HG02678 (cell line): ENCODE data around the gene ACTG2.

Experiments
- ATAC-seq: cut with Tn5 transposase; IDR thresholded peaks from one replicate; pipeline ENCODE4 v1.9.1; 2021; ENCODE audit warnings: mild to moderate bottlenecking, moderate library complexity; ENCODE audit not compliant: unreplicated experiment

ACTG2 gene

DNA sequence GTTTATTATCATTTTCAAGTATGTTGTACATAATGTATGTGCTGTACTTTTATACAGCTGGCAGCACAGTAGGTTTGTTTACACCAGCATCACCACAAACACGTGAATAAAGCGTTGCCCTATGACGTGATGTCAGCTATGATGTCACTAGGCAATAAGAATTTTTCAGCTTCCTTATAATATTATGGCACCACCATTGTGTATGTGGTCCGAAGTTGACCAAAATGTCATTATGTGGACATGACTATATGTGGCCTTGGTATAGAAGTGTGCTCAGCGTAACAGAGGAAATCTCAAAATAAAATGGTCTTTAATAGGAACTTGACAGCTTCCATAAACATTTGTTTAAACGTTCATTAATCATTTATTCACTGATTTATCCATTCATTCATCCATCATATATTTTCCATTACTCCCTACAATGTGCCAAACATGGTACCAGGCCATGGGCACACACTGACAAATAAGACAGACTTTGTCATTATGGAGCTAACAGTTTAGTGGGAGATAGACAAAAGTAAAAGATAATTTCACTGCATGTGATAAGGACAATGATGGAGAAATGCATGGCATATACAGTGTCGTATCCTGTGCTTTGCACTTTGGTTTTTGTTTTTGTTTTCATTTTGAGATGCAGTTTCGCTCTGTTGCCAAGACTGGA is 18.9 kb downstream of the ACTG2 start:
- no peak for ATAC-seq

DNA sequence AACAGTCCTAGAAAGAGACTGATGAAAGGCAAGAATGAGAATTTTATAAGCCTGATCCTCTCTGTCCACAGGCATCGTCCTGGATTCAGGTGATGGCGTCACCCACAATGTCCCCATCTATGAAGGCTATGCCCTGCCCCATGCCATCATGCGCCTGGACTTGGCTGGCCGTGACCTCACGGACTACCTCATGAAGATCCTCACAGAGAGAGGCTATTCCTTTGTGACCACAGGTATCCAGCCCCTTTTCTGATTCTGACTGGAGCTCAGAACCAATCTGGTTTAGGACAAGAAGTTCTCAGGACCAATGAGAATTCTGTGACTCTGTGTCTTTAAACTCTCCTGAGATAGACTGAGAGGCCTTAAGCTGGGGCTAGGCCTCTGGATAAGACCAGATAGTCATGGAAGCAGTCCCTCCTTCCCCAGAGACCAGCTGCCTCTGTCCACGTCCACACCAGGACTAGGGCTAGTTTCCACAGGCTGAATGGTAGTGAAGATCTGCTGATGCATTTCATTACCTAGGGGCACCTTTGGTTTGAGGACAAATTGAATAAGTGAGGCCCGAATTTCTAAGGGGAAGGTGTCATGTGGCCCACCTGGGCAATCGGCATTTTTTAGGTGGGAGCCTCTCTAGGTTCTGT is 20.7 kb downstream of the ACTG2 start:
- ATAC-seq = no peak

DNA sequence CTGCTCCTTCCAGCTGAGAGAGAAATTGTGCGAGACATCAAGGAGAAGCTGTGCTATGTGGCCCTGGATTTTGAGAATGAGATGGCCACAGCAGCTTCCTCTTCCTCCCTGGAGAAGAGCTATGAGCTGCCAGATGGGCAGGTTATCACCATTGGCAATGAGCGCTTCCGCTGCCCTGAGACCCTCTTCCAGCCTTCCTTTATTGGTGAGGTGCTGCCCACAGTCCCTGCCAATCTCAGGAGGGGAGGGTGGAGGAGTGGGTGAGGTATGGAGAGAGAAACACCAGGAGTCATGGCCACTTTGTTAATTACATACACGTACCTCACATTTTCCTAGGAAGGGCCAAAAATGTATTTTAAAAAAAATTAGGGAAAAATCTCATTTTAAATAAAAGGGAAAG is 21.9 kb downstream of the ACTG2 start:
- no peak for ATAC-seq

GRCh38 chr2:73915437-73915993 is 22.7 kb downstream of the ACTG2 start:
- no peak for ATAC-seq

- ATAC-seq = no peak
Observed at GRCh38 chr2:73916666-73917065, 23.9 kb downstream of the ACTG2 start.

- no peak for ATAC-seq
Observed at GRCh38 chr2:73917296-73917695, 24.5 kb downstream of the ACTG2 start.

DNA sequence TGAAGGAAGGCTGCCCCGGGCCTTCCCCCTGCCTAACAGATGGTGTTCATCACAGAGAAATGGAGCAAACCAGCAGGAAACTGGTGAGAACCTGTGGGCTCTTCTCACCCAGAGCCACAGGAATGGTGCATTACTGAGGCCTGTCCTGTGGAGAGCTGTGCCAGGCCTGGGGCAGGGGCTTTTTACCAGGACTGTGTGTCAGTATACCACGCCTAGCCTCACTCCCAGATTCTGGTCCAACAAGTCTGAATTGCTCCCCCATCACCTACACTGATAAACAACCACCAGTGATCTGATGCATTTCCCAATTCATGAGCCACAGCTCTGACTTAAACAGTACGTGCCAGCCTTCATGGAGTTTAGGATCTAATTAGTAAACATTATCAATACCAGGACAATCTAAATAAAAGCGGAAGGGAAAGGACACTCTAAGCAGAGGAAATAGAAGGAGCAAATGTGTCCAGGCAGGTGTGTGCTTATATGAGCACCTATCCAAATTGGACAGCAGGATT is 24.9 kb downstream of the ACTG2 start:
- ATAC-seq = no peak

- no peak for ATAC-seq
Observed at GRCh38 chr2:73918856-73919255, 26.0 kb downstream of the ACTG2 start.

DNA sequence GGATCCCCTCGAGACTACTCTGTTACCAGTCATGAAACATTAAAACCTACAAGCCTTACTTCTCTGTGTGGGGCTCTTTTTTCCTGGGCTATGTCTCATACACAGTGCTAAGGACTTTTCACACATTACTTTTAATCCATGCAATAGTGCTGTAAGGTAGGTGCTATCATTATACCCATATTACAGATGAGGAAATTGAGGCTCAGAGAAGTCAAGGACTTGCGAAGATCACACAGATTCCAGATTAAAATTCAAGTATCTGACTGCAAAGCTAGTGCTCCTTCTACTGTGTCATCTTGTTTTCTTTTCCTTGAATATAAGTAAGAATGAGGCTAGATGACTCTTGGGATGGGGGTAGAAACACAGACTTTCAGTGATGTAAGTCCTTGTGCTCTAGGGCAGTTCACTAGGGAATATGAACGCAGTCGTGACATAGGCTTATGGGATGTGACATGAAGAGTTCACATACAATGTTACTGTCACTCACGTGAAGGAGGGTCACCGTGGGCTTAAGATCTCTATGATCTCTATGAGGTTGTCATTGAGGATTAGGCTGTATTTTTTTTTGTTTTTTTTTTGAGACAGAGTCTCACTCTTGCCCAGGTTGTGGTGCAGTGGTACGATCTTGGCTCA is 26.9 kb downstream of the ACTG2 start:
- no peak for ATAC-seq

- ATAC-seq = no peak
Observed at GRCh38 chr2:73920577-73921545, 28.1 kb downstream of the ACTG2 start.

DNA sequence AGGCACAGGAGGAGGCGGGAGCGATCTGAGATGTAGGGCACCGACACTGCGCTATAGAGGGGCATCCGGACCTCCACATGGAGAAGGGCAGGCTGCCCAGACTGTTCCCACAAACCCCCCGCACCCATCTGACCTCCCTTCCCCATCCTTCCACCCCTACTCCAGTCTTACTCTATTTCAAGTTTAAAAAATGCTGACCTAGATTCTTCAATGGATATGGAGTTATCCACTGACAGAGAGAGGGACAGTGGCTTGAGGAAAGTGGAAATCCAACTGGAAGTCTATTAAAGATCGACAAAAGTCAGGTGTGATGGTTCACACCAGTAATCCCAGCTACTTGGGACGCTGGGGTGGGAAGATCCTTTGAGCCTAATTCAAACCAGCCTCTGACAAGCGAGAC is 28.8 kb downstream of the ACTG2 start:
- ATAC-seq = no peak

DNA sequence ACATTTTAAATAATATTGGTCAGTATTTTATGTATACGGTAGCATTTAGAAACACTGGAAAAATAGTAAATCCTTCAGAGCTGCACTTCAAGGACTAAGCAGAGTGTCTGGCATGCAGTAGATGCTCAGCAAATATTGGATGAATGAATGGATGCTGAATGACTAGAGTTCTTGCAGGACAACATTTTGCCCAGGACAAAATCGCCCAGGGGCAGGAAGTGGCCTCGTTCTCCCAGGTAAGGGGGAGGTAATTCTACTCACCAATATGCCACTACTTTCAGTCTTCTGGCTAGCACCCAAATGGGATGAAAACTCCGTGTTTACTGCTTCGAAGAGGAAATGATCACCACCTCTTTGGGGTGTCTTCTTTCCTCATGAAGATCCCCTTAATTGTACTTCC is 29.9 kb downstream of the ACTG2 start:
- no peak for ATAC-seq

- ATAC-seq = no peak
Observed at GRCh38 chr2:73925033-73925704, 32.4 kb downstream of the ACTG2 start.

DNA sequence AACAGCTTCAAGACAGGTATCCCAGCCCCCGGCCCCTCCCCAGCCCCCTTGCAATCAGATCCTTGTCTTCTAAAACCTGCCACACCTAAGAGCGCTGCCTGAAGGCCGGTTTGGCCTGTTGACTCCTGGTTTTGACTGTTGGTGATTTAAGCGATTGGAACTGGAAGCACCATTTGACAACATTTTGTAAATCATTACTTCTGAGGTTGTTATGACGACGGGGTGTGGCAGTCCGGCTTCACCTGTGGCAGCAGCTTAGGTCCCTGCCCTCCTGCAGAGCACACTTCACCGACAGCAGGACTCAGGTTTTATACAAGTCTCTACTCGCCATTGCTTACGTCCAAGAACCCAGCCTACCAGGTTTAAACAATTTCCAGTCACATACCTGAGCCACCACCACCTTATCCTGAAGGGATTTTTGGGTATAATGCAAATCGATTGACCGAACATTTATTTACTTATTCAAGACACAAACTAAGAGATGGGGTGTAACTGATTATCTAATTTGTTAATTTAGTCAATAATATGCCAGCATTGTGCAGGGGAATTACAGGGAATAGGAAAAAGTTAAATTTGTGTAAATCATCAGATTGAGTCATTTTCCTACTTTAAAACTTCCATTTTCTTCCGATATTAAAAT is 33.2 kb downstream of the ACTG2 start:
- ATAC-seq = no peak

- peak; percentile 100 for ATAC-seq
Observed at GRCh38 chr2:73926493-73927327, 33.9 kb downstream of the ACTG2 start, which contains the start of gene DGUOK. Gene DGUOK, plus strand, starts transcription at chr2:73926880. Its CDS starts 31 bp downstream, at chr2:73926911.

GRCh38 chr2:73927344-73927743 is 34.5 kb downstream of the ACTG2 start:
- ATAC-seq = no peak

DNA sequence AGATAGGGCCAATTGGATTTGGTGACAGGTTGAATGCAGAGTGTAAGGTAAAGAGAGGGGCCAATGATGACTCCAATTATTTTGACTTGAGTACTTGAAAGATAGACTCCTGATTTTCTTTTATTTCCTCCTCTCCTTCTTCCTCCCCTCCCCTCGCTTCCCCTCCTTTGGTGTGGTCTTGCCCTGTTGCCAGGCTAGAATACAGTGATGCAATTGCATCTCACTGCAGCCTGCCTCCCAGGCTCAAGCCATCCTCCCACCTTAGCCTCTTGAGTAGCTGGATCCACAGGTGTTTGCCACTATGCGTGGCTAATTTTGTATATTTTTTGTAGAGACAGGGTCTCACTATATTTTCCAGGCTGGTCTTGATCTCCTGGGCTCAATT is 36.1 kb downstream of the ACTG2 start:
- ATAC-seq = no peak

DNA sequence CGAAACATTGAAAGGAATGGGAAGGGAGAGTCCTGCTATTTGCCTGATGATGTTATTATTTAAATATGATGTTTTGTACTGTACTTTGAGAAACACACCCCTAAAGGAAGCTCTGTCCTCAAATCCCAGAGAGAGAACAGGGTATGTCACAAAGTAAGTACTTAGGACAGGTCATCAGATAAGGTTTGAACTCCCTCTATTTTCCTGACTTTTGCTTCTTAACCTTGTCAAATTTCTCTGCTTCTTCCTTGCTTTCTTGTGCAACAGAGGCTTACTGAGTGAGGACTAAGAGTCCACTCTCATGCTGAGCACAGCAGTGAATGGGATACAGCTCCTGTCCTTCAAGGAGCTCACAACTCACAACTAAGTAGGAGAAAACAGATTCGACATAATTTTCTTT is 37.6 kb downstream of the ACTG2 start:
- ATAC-seq = no peak
